ENCODE data around the gene ASB13.
A peak's percentile ranks its signal among the peaks of the same experiment; 100 is the strongest.

ASB13 gene, protein sequence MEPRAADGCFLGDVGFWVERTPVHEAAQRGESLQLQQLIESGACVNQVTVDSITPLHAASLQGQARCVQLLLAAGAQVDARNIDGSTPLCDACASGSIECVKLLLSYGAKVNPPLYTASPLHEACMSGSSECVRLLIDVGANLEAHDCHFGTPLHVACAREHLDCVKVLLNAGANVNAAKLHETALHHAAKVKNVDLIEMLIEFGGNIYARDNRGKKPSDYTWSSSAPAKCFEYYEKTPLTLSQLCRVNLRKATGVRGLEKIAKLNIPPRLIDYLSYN

DNA sequence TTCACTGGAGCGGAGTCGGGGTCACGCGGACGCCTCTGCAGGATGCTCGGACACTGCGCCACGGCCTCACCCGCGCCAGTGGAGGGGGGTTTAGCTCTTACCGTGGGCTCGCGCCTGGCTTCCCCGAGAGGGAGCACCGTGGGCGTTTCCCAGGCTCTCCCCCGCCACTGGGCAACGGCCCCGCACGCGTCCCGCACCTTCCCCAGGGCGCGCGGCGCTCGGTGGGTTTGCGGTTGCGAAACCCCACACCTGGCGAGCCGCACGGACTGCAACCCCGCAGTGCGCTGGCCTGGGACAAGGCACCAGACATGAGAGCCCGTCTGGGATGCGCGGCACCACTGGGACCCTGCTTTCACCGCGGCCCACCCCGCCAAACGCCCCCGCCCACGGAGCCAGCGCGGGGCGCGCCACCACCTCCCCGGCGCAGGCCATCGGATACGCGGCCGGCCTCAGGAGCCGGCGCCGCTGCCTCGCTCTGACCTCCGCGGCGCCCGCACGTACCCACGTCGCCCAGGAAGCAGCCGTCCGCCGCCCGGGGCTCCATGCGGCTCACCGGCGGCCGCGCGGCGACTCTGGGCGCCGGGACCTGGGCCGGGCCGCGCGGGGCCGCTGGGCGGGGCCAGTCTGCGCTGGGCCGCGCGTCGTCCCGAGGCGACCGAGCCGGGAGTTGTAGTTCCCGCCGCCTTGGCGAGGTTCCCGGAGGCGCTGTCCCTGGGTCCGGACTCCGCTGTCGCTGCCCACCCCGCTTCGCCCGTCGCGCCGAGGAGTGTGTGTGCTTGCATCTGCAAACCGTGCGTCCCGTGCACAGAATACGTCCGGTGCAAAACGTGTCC lies at the start of gene ASB13:
ASB13 (minus strand) TSS at position 588 of the 833 bp plus-strand sequence; CDS start at position 544, 44 bp downstream.
- Mint-ChIP-seq H3K4me1 (ENCODE audit: low read depth) (peaks cover 19% of the 10 kb centered on the region), H3K9me3 (no peaks in the 10 kb centered on the region), H3K36me3 (ENCODE audit: low read depth) (peaks cover 2% of the 10 kb centered on the region), H3K27ac (peak within 1 kb of the TSS; percentile 87), H3K27me3 (no peaks in the 10 kb centered on the region), H3K4me3 (peak within 1 kb of the TSS; percentile 85)
- peak; percentile 75 for DNase-seq

DNA sequence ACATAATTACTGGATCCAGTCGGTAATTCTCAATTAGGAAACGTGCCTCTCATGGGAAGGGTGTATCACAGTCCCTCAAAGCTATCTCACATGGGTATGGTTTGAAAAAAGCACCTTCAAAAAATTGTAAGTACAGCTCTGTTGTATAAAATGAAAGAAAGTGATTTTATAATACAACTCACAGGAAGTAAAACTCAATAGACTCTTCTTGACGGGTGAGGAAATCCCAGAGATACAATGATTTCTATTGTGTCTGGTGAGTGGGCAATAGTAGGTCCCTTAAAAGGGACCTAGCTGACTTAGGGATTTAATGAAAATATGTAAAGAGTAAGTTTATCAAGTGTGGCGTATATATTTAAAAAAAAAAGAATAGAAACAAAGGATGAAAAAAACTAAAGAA lies 45.2 kb upstream of the ASB13 start:
- H3K36me3 Mint-ChIP-seq (ENCODE audit: low read depth) = peaks cover 35% of the 10 kb centered on the region

DNA sequence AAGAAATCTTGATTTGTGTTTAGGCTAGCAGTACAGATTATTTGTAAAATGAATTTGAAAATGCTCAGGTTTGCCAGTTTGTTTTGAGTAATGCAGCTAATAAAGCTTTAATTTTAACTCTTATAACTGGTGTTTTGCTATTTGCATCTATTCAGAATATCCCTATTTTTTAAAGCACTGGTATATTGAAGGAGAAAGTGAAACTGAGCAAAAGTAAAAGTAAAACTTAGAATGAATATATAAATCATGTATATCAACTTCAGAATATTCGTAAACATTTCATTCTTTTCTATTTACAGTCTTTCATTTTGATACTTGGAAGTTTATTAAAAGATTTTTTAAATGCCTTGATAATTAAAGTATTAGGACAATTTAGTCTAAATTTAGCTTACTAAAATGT lies 44.5 kb upstream of the ASB13 start:
- H3K27me3 Mint-ChIP-seq = no peaks in the 10 kb centered on the region
- peak overlapping the region; percentile 41 for H3K4me3 Mint-ChIP-seq
- DNase-seq = no peak
- peaks cover 35% of the 10 kb centered on the region for H3K36me3 Mint-ChIP-seq (ENCODE audit: low read depth)
- H3K4me1 Mint-ChIP-seq (ENCODE audit: low read depth) = peaks cover 70% of the 10 kb centered on the region
- no peak overlapping the region for H3K27ac Mint-ChIP-seq
- H3K9me3 Mint-ChIP-seq = no peaks in the 10 kb centered on the region

More for the DNA sequence above, 45.2 kb upstream of the ASB13 start:
- DNase-seq = no peak
- H3K27ac Mint-ChIP-seq = peak overlapping the region; percentile 47
- no peaks in the 10 kb centered on the region for H3K9me3 Mint-ChIP-seq
- peaks cover 67% of the 10 kb centered on the region for H3K4me1 Mint-ChIP-seq (ENCODE audit: low read depth)
- peak overlapping the region; percentile 41 for H3K4me3 Mint-ChIP-seq
- no peaks in the 10 kb centered on the region for H3K27me3 Mint-ChIP-seq

DNA sequence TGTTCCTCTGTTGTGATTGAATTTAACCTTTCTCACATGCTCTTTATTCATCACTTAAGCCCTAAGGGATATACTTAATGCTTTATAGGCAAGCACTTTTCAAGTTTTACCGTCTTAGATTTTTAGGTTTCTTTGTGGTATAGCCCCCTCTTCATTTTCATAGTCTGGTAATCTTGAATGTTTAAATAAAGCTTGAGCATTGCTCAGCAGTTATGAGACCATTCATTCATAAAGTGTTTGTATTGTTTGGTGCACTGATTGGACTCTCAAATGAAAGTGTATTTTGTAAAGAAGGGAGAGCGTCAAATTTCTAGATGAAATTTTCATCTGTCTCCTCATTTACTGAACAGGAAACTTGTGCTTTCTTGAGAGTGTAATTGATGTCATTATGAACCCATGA lies 43.5 kb upstream of the ASB13 start:
- H3K4me1 Mint-ChIP-seq (ENCODE audit: low read depth) = peaks cover 76% of the 10 kb centered on the region
- H3K4me3 Mint-ChIP-seq = peak overlapping the region; percentile 21

DNA sequence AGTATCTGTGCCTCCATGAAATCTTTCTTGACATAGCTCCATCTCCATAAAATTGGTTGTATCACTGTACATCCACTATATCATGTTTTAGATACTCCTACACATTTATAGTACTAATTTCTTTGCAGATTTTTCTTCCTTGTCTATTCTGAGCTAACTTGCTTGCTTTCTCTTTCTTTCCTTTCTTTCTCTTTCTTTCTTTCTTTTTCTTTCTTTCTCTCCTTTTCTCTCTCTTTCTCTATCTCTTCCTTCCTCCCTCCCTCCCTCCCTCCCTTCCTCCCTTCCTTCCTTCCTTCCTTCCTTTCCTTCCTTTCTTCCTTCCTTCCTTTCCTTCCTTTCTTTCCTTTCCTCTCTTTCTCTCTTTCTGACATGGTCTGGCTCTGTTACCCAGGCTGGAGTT lies 42.0 kb upstream of the ASB13 start:
- no peak overlapping the region for H3K4me3 Mint-ChIP-seq
- H3K27ac Mint-ChIP-seq = no peak overlapping the region
- DNase-seq = no peak
- no peaks in the 10 kb centered on the region for H3K9me3 Mint-ChIP-seq
- peaks cover 79% of the 10 kb centered on the region for H3K4me1 Mint-ChIP-seq (ENCODE audit: low read depth)
- peaks cover 21% of the 10 kb centered on the region for H3K36me3 Mint-ChIP-seq (ENCODE audit: low read depth)
- H3K27me3 Mint-ChIP-seq = no peaks in the 10 kb centered on the region

More for the DNA sequence above, 43.5 kb upstream of the ASB13 start:
- Mint-ChIP-seq H3K36me3 (ENCODE audit: low read depth) (peaks cover 29% of the 10 kb centered on the region), H3K27ac (peak overlapping the region; percentile 7), H3K9me3 (no peaks in the 10 kb centered on the region), H3K27me3 (no peaks in the 10 kb centered on the region)
- DNase-seq = no peak

DNA sequence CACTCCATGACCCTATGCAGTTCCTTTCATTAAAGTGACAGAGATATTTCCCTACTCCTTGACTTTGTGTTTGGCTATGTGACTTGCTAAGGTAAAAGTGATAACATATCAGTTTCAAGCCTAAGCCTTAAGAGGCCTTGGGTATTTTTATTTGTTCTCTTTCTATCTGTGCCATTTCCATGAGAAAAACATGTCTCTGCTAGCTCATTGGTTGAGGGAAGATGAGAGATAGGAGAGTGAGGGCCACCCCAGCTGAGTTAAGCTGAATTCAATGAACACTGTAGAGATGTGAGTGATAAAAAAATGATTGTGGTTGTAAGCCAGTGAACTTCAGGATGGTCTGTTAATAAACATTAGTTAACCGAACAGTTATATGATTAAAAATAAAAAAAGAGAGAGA lies 31.7 kb upstream of the ASB13 start:
- Mint-ChIP-seq H3K27ac (no peak overlapping the region), H3K36me3 (ENCODE audit: low read depth) (peaks cover 19% of the 10 kb centered on the region), H3K4me3 (no peak overlapping the region), H3K4me1 (ENCODE audit: low read depth) (peaks cover 56% of the 10 kb centered on the region), H3K27me3 (no peaks in the 10 kb centered on the region), H3K9me3 (no peaks in the 10 kb centered on the region)
- no peak for DNase-seq

DNA sequence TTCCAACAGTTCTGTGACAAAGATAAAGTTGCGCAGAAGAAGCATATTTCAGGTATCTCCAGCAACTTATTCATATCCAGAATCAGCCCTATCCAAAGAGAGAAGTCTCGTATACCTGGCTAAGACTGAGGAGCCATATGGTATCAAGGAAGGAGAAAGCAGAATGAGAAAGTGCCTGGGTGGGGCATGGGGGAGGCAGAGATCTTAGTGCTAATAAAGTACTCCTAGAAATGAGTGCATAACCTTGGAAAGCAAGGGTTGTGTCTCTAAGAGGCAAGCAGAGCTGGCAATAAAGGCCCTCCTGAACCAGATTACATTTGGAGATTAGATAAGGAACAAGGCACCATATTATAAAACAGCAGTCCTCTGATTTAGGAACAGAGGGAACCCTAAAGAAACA lies 30.9 kb upstream of the ASB13 start:
- no peak overlapping the region for H3K27ac Mint-ChIP-seq
- H3K9me3 Mint-ChIP-seq = no peaks in the 10 kb centered on the region
- no peaks in the 10 kb centered on the region for H3K27me3 Mint-ChIP-seq

DNA sequence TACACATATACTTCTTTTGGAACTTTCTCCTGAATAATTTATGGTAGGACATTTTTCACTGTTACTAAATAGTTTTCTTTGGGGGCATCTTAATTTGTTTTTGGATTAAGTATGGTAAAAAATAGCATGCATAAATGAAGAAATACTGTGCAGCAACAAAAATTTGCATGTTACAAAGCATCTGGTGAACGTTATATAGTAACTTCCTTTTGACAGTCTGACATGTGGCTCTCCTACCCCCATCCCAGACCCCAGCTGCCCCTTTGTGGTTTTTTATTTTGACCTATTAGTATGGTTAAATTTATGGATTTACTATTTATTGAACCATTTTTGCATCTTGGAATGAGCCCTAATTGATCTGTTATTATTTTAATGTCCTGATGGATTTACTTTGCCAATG lies 28.2 kb upstream of the ASB13 start:
- Mint-ChIP-seq H3K36me3 (ENCODE audit: low read depth) (peaks cover 29% of the 10 kb centered on the region), H3K9me3 (no peaks in the 10 kb centered on the region), H3K27me3 (no peaks in the 10 kb centered on the region), H3K27ac (no peak overlapping the region), H3K4me1 (ENCODE audit: low read depth) (peaks cover 76% of the 10 kb centered on the region), H3K4me3 (no peak overlapping the region)
- no peak for DNase-seq

More for the DNA sequence above, 30.9 kb upstream of the ASB13 start:
- Mint-ChIP-seq H3K4me3 (no peak overlapping the region), H3K36me3 (ENCODE audit: low read depth) (peaks cover 22% of the 10 kb centered on the region), H3K4me1 (ENCODE audit: low read depth) (peaks cover 55% of the 10 kb centered on the region)
- no peak for DNase-seq

DNA sequence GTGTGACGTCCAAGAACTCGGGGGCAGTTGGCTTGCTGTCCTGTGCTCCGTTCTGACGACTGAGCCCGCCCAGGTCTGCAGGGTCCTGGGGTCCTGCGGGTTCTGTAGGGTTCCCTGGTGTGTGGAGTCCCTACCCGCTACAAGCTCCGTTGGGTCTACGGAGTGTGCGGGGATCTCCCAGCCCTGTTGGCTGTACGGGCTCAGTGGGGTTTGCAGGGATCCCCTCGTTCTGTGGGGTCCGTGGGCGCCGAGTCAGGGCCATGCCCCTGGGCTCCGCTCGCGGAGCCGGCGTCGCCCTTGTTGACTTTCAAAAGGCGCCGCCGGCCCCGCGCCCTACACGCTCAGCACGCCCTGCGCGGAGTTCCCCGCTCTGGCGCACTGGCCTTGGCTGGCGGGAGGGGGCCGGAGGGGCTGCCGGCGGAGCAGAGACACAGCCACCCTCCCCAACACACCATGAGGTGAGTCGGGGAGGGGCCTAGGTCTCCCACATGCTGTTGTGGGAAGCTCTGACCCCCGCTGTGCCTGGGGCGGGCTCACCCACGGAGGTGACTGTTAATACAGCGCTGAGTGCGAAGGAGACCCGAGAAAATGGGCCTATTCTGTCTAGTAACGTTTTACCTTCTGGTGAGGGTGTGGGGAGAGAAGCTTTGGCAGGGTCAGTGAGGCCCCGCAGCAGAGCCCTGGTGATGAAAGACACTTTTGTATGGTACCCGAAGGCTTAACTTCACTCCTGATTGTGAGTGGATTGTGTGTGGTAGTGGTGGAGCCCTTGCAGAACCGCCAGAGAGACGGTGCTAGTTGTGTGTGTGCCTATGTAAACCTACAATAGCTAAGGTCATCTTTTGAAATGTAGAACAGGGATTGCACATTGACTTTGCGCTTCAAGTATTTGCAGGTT lies 26.3 kb upstream of the ASB13 start:
- Mint-ChIP-seq H3K27ac (peak overlapping the region; percentile 88), H3K4me1 (ENCODE audit: low read depth) (peaks cover 85% of the 10 kb centered on the region), H3K9me3 (no peaks in the 10 kb centered on the region), H3K27me3 (no peaks in the 10 kb centered on the region), H3K36me3 (ENCODE audit: low read depth) (peaks cover 39% of the 10 kb centered on the region), H3K4me3 (peak overlapping the region; percentile 79)
- DNase-seq = peak; percentile 71

DNA sequence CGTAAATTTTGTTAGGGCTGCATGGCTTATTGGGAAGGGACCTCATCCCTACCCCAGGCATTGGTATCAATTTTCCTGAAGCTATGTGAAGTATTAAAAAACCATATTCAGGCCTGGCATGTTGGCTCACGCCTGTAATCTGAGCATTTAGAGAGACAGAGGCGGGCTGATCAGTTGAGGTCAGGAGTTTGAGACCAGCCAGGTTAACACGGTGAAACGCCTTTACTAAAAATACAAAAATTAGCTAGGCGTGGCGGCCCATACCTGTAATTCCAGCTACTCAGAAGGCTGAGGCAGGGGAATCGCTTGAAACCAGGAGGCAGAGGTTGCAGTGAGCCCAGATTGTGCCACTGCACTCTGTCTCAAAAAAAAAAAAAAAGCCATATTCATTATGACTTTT lies 25.4 kb upstream of the ASB13 start:
- H3K36me3 Mint-ChIP-seq (ENCODE audit: low read depth) = peaks cover 45% of the 10 kb centered on the region
- H3K4me3 Mint-ChIP-seq = peak overlapping the region; percentile 79
- peak overlapping the region; percentile 44 for H3K27ac Mint-ChIP-seq
- no peaks in the 10 kb centered on the region for H3K9me3 Mint-ChIP-seq
- peaks cover 83% of the 10 kb centered on the region for H3K4me1 Mint-ChIP-seq (ENCODE audit: low read depth)
- DNase-seq = no peak
- H3K27me3 Mint-ChIP-seq = no peaks in the 10 kb centered on the region

DNA sequence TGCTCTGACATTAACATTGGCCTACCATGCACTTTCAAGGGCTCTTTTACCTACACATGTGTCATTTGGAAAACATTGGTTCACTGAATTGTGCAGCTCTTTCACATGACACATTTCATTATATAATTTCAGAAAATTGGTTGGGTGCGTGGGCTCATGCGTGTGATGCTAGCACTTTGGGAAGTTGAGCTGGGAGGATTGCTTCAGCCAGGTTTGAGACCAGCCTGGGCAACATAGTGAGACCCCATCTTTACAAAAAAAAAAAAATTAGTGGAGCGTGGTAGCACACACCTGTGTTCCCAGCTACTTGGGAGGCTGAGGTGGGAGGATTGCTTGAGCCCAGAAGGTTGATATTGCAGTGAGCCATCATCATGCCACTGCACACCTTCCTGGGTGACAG lies 22.2 kb upstream of the ASB13 start:
- peaks cover 55% of the 10 kb centered on the region for H3K36me3 Mint-ChIP-seq (ENCODE audit: low read depth)
- no peaks in the 10 kb centered on the region for H3K27me3 Mint-ChIP-seq
- H3K4me3 Mint-ChIP-seq = no peak overlapping the region
- peaks cover 5% of the 10 kb centered on the region for H3K9me3 Mint-ChIP-seq
- no peak for DNase-seq
- H3K27ac Mint-ChIP-seq = no peak overlapping the region
- H3K4me1 Mint-ChIP-seq (ENCODE audit: low read depth) = peaks cover 69% of the 10 kb centered on the region

DNA sequence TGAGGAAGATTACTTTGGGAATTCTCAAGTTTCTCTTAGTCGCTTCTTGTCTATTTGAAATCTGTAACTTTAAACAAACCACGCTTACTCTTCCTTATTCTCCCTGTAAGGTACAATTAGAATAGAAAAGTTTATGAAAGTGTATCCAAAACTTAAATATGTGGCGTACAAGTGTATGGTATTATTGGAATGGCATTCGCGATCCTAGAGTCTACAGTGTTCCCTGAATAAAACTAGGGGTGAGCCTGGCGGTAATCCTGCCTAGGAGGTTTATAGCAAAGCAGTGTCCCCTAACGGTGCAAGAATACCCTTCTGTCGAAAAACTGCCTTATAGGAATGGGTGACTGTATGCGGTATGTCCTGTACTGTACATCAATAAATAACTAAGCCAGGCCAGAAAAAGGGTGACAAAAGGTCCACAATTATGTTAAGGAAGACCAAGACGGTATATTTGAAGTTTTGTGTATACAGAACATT lies 19.4 kb upstream of the ASB13 start:
- Mint-ChIP-seq H3K36me3 (ENCODE audit: low read depth) (peaks cover 49% of the 10 kb centered on the region), H3K27ac (peak overlapping the region; percentile 97), H3K4me1 (ENCODE audit: low read depth) (peaks cover 66% of the 10 kb centered on the region), H3K9me3 (peaks cover 5% of the 10 kb centered on the region), H3K27me3 (no peaks in the 10 kb centered on the region), H3K4me3 (peak overlapping the region; percentile 91)
- DNase-seq = no peak

DNA sequence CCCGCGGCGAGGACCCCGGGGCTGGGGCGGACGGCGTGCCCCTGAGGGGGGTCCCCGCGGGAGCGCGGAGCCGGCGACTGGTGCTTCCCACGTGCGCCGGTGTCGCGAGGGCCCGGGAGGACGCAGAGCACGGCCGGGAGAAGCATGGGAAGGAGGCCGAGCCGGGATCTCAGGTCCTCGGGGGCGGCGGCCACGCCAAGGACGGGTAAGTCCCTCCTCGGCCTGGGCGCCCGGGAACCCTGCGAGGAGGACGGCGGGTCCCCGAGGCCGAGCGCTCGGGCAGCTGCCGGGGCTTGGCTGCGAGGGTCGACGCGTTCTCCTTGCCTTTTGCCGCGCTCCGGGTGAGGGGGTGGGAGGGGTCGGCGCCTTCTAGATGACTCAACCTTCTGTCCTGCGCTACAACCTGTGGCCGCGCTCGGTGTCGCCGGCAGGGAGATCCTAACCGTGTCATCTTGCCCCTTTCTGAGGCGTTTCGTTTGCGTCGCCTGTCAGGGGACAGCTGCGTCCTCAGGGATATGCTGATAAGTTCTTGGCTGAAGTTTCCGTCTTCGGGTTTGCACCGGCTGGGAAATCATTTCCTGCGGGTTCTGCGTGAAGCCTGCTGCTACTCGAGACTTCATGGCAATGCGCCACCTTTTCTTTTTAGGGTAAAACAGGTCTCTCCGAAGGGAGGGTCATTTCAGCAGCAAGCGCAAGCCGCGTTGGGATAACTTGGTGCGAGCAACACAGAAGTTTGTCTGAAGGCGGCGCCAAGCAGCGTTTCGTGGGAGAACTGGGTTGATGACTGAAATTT lies 18.8 kb upstream of the ASB13 start:
- peak overlapping the region; percentile 97 for H3K27ac Mint-ChIP-seq
- peak; percentile 76 for DNase-seq
- H3K4me1 Mint-ChIP-seq (ENCODE audit: low read depth) = peaks cover 60% of the 10 kb centered on the region
- H3K9me3 Mint-ChIP-seq = peaks cover 5% of the 10 kb centered on the region
- H3K27me3 Mint-ChIP-seq = no peaks in the 10 kb centered on the region
- H3K36me3 Mint-ChIP-seq (ENCODE audit: low read depth) = peaks cover 45% of the 10 kb centered on the region
- H3K4me3 Mint-ChIP-seq = peak overlapping the region; percentile 91
